DMS153 treated with DMSO at 0.1 percent for 48 hours (cell line): ENCODE results near the gene PADI3.
"Not testable (repeated sequence)": the region's sequence is repeated elsewhere in the genome, so short reads cannot be mapped to it uniquely, and the experiment has no call there.

Experiments used
- DNase-seq: peaks from one replicate; lab custom pipeline; 2025; ENCODE audit not compliant: unreplicated experiment; lab: John Stamatoyannopoulos, UW

PADI3 gene

GRCh38 chr1:17241011-17241779, 7.7 kb upstream of the PADI3 start:
- not testable (repeated sequence) for DNase-seq

GRCh38 chr1:17241780-17242074, 7.2 kb upstream of the PADI3 start:
- DNase-seq, result not testable (repeated sequence)

GRCh38 chr1:17243274-17243673, 5.6 kb upstream of the PADI3 start:
- no peak for DNase-seq

GRCh38 chr1:17244821-17245740, 3.8 kb upstream of the PADI3 start:
- no peak for DNase-seq

GRCh38 chr1:17245816-17246325, 3.0 kb upstream of the PADI3 start:
- no peak for DNase-seq

GRCh38 chr1:17246971-17247370, 1.9 kb upstream of the PADI3 start:
- no peak for DNase-seq

GRCh38 chr1:17250601-17251000, 1.7 kb downstream of the PADI3 start:
- no peak for DNase-seq

- DNase-seq, result no peak
These were observed 2.3 kb downstream of the PADI3 start for GRCh38 chr1:17251246-17251645.

GRCh38 chr1:17251701-17252376, 2.9 kb downstream of the PADI3 start:
- no peak for DNase-seq

- DNase-seq, result no peak
These were observed 6.4 kb downstream of the PADI3 start for GRCh38 chr1:17255336-17255735.

GRCh38 chr1:17258116-17258757, 9.3 kb downstream of the PADI3 start:
- no peak for DNase-seq

- DNase-seq, result no peak
These were observed 9.8 kb downstream of the PADI3 start for GRCh38 chr1:17258758-17259130.

- no peak for DNase-seq
These were observed 10.5 kb downstream of the PADI3 start for GRCh38 chr1:17259233-17259873.

- no peak for DNase-seq
These were observed 11.4 kb downstream of the PADI3 start for GRCh38 chr1:17260264-17260663.

- no peak for DNase-seq
These were observed 11.8 kb downstream of the PADI3 start for GRCh38 chr1:17260738-17261137.

- no peak for DNase-seq
These were observed 15.0 kb downstream of the PADI3 start for GRCh38 chr1:17263936-17264335.

GRCh38 chr1:17264470-17264869, 15.6 kb downstream of the PADI3 start:
- no peak for DNase-seq

- DNase-seq, result no peak
These were observed 16.3 kb downstream of the PADI3 start for GRCh38 chr1:17265162-17265561.

GRCh38 chr1:17265950-17266349, 17.1 kb downstream of the PADI3 start:
- no peak for DNase-seq

GRCh38 chr1:17270891-17271765, 22.2 kb downstream of the PADI3 start:
- DNase-seq, result no peak
